HG03342 (cell line): Measurements from ENCODE around the gene SPTAN1.
"Not testable (repeated sequence)": the region's sequence is repeated elsewhere in the genome, so short reads cannot be mapped to it uniquely, and the experiment has no call there.

Experiments
- ATAC-seq: cut with Tn5 transposase; IDR thresholded peaks from one replicate; pipeline ENCODE4 v1.9.1; 2021; ENCODE audit warnings: mild to moderate bottlenecking, moderate library complexity; ENCODE audit not compliant: unreplicated experiment

Gene SPTAN1

DNA sequence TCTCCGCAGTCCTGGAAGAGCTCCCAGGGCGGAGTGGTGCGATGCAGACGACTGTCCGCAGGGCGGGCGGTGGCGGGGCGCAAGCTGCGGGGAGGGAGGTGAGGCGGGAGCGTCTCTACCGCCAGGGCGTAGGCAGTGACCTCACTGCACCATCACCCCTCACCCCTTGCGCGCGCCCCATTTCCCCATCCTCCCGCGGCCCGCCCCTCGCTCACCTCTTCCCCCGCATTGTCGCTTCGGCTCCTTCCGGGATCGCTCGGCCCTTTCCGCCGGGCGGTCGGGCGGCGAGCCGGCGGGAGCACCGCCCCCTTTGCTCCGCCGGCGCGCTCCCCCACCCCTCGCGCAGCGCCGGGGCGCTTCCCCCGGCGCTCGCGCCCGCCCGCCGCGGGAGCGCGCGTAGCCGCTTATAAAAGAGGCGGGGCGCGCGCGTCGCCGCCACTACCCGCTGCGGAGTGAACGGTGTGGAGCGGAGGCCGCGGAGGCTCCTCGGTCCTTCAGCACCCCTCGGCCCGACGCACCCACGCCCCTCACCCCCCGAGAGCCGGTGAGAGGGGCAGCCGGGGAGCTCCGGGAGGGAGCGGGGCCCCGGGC, at the start of gene SPTAN1:
Gene SPTAN1 (plus strand): TSS at position 435 of the 591 bp plus-strand sequence. CDS start 14,154 bp downstream, outside the sequence.
- ATAC-seq, result peak; percentile 64

DNA sequence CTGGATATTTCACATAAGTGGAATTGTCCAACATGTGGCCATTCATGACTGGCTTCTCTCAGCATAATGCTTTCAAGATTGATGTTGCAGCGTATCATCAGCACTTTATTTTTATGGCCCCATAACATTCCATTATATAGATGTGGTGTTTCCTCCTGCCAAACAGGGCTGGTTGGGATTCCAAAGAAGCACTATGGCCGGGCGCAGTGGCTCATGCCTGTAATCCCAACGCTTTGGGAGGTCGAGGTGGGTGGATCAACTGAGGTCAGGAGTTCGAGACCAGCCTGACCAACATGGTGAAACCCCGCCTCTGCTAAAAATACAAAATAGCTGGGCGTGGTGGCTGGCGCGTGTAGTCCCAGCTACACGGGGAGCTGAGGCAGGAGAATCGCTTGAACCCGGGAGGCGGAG, 49.0 kb upstream of the SPTAN1 start:
- ATAC-seq, result not testable (repeated sequence)

DNA sequence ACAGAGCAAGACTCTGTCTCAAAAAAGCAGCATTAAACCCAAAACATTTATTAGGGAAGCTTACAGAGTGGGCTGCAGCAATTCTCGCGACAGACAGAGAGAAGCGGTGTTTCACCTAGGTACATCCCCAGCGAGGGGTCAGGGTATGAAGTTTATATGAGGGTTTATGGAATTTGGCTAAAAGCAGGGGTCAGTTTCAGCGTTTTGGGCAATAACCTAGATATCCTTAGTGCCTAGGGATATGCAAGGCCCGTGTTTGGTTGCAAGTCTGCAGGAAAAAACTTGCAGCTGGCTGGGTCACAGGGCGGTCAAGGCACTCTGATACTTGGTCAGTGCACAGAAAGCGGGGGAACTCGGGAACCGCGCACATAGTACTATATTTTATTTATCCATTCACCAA, 48.5 kb upstream of the SPTAN1 start:
- ATAC-seq, result no peak

DNA sequence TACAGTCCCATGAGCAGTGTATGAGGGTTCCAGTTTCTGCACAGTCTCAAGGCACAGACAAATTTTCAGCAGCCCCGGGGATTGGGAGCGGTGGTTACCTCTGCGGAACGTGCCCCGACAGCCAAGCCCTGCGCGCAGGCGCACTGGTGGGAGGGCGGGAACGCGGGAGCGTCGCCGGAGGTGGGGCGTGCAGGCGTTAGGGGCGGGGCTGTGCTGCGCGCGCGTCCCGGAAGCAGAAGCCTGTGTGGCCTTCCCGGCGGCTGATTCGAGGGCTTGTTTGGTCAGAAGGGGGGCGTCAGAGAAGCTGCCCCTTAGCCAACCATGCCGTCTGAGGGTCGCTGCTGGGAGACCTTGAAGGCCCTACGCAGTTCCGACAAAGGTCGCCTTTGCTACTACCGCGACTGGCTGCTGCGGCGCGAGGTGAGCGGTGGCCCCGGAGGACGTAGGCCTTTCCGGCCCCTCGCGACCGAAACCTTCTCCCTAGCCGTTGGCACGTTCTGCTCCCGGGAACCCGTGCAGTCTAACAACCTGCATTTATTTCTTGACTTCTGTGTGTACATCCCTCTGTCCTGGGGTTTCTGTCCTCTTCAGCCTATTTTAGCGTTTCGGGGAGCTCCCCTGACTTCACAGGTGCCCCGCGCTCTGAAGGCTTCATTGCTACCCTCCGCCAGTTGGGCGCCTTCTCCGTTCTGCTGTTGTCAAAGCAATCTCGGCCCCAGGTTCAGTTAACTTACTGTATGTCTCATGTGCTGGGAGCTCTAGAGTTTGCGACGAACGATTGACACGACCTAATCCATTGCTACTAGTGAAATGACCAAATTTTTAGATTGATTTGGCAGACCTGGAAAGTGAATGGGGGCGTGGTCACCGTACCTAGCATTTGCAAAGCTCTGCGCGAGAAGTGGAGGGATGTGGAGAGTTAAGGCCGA, 47.6 kb upstream of the SPTAN1 start, which contains the start of gene GLE1:
Gene GLE1 (plus strand): TSS at position 235 of the 929 bp plus-strand sequence. CDS start 87 bp downstream, at position 322.
- peak; percentile 86 for ATAC-seq

DNA sequence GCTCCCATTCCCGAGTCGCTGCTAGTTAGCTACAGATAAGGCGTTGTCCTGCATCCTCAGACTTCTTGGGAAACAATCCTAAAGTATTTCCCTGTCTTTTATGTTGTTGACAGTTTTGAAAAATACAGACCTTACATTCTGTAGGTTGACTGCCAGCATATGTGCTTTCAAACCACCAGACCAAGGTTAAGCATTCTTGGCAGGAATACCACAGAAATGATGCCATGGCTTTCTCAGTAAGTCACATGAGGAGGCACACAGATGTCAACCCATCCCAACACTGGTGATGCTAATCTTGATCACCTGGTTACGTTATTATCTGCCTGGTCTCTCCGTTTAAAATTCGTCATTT, 47.0 kb upstream of the SPTAN1 start:
- ATAC-seq, result no peak

DNA sequence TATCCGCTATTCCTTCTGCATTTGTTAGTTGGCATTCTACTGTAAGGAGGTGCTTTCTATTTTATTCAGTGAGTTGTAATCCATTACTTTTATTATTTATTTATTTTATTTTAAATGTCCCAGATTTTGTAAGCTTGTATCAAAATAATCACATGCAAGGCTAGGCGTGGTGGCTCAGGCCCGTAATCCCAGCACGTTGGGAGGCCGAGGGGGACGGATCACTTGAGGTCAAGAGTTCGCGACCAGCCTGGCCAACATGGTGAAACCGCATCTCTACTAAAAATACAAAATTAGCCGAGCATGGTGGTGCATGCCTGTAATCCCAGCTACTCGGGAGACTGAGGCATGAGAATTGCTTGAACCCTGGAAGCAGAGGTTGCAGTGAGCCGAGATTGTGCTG, 46.5 kb upstream of the SPTAN1 start:
- ATAC-seq, result not testable (repeated sequence)

DNA sequence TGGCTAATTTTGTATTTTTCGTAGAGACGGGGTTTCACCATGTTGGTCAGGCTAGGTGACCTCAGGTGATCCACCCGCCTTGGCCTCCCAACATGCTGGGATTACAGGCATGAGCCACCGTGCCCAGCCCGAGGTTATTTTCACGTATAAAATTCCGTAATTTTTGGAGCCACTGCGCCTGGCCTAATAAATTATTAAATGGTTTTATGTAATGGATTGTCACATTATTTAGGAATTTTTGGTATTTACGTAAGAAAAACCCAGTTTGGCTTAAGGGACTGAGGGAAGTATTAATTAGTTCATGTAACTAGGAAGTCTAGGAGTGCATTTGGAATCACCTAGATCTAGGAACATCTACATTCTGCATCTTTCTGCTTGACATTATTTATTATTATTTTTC, 39.6 kb upstream of the SPTAN1 start:
- ATAC-seq, result no peak

DNA sequence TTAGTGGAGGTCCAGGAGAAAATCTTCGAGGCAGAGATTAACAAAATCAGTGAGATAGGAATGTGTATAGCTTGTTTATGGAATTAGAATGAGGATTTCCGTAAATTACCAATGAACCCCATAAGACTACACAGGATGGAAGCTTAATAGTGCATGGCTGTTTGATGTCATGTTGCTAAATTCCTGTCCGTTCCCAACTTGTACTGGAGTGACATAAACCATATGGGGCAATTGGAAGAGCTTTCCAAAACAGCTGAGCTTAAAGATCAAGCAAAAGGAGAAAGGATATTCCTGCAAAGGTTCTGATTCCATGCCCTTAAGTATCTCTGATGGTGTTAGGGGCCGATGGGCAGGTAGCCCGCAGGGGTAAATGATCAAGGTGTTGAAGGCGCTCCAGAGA, 30.4 kb upstream of the SPTAN1 start:
- ATAC-seq, result no peak

DNA sequence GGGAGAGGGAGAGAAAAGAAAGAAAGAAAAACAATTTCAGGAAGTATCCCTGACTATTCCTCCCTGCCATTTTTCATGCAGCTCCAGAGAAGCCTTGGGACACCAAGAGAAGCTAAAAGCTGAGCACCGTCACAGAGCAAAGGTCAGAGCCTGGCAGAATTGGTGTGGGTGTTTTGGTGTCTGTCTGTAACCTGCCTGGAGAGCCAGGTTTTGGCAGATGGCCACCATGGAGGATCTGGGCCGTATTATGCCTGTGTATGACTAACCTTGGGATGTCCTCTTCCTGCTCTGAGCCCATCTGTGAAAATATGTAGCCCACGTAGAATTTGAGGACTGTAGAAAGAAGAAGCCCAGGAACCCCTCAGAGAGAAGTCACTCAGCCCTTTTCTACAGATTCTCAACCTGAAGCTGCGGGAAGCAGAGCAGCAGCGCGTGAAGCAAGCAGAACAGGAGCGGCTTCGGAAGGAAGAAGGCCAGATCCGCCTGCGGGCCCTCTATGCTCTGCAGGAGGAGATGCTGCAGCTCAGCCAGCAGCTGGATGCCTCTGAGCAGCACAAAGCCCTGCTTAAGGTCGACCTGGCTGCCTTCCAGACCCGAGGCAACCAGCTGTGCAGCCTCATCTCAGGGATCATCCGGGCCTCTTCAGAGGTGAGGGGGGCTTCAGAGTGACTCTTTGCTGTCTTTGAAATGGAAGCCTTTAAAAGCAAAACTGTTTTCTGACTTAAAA, 29.0 kb upstream of the SPTAN1 start:
- no peak for ATAC-seq

DNA sequence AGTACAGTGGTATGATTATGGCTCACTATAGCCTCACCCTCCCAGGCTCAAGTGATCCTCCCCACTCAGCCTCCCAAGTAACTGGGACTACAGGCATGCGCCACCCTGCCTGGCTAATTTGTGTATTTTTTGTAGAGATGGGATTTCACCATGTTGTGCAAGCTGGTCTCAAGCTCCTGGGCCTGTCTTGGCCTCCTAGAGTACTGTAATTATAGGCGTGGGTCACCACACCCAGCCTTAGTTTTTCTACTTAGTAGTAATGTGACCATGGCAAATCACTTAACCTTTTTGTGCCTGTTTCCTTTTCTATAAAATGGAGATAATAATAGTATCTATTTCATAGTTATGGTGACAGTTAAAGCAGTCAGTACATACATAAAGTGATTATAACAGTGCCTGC, 25.7 kb upstream of the SPTAN1 start:
- no peak for ATAC-seq

DNA sequence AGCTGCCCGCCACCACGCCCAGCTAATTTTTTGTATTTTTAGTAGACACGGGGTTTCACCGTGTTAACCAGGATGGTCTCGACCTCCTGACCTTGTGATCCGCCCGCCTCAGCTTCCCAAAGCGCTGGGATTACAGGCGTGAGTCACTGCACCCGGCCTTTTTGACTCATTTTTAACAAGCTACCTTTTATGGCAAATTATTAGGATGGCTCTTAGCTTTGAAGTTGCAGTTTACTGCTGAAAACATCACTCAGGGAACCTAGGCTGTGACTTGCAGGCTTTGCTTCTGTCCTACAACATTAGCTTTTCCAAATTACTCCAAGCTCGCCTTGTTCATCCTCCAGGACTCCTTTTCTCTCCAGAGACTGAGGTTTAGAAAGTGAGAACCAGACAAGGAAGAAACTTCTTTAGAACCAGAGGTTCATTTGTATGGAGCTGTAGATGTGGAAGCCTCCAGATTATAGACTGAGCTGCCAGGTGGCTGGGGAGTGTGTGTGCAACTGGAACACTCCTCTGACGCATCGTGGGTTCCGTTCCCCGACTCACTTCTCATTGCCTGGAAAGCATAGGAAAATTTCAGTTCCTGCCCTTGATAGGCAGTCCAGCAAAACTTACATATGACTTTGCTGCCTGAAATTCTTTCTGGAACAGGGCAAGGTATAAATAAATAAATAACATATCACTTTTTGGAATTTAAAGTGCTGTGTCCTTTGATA, 23.8 kb upstream of the SPTAN1 start:
- ATAC-seq, result no peak

DNA sequence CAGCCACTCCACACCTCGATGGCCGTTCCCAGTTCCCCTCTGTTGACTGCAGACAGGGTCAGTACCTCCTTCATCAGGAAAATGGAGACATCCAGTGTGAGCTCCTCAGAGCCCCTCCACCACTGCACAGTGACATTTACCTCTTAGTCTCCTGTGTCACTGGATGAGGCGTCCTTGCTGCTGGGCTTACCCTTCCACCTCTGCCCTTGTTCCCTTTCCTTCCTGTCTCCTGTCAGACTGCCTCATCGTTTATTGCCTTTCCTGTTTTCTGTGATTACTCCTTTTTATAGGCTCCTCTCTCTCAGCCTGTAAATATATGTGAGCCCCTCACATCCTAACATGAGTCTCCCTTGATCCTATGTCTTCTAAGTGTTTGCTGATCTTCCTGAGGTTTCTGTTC, 23.2 kb upstream of the SPTAN1 start:
- no peak for ATAC-seq

DNA sequence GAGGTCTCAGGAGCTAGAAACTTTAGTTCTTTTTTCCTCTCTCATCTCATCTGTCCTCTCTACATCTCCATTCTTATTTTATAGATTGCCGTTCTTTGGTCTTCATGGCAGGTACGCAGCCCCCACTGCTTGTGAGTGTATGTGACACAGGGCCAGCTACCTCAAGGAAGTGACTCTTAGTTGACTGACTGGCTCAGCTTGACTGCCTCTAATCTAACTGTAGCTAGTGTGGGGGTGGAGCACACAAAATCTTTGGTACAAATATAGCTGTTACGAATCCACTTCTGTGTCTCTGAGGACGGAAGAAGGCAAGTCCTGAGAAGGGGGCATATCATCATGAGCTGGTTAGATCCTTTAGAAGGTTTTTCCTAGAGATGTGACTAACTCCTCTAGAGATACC, 19.8 kb upstream of the SPTAN1 start:
- no peak for ATAC-seq

DNA sequence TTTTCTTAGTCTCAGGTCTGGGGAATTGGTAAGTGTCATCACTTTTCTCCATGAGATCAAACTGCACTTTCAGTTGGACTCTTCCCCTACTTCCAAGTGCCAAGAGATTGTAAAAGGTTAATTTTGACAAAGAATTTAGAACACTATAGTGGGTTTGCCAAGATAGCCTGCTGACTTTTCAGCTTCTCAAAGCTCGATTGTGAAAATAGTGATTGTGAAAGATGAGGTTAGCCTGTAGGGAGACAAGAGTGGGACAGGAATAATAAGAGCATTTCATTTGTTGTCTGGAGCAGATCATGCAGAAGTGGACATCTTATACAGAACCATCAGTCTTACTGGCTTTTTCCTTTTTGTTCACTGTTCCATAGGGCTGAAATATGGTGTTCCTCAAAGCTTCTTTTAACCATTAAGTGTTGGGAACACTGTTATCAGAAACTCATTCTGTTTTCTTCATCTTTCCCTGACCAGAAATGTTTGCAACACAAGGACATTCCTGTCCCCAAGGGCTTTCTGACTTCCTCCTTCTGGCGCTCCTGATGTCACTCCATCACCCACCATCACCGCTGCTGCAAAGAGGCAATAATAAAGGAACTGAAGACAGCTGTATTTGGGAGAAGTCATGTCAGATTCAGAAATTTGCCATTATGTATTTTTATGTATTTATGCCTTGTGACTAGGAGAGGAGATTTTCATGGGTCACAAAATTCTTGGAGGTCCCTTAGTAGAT, 11.6 kb upstream of the SPTAN1 start:
- no peak for ATAC-seq

DNA sequence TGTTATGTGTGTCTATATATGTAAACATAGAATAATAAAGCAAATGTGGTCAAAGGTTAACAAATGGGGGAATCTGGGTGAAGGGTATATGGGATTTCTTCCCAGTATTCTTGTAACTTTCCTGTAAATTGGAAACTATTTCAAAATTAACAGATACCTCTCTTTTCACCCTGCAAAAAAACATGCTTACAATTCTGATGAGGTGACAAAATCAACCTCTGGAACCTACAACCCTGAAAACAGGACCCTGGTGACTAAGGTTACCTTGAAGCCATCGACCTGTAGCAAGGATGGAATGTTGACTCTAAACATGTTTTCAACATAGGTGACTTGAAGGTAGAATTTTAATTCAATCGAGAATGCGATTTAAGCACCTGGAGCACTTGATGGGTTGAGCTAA, 5.9 kb upstream of the SPTAN1 start:
- no peak for ATAC-seq

DNA sequence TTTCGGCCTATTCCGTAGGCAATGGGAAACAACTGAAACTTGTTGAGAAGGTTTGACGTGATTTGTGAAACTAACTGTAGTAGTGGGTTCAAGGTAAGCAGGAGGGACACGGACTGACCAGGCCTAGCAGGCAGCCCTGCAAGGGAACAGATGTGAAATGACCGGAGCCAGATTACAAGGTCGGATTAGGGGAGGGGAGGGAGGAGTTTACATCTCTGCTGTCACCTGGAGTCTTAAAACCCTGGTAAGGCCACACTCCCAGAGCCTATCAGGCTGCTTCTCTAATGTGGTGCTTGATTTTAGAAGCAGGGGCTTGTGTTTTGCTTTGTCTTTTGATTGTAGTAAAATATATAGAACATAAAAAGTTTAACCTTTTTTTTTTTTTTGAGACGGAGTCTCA, 3.5 kb upstream of the SPTAN1 start:
- ATAC-seq, result no peak

DNA sequence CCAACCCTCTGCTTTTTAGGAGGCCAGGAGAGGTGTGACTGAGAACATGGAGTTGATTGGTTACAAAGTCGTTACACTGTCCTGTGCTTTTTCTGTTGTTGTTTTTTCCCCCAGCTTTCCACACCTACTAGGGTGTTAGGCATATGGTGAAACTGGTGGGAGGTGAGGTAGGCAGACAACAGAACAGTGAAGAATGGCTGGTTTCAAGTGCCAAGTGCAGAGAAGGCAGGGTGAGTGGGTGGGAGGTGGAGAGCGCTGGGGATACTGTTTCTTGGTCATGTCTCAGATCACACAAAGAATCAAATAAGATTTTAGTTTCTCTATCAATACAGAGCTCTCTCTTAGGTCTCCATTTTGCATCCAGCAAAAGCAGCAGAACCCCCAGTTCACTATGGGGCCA, 2.2 kb upstream of the SPTAN1 start:
- no peak for ATAC-seq

DNA sequence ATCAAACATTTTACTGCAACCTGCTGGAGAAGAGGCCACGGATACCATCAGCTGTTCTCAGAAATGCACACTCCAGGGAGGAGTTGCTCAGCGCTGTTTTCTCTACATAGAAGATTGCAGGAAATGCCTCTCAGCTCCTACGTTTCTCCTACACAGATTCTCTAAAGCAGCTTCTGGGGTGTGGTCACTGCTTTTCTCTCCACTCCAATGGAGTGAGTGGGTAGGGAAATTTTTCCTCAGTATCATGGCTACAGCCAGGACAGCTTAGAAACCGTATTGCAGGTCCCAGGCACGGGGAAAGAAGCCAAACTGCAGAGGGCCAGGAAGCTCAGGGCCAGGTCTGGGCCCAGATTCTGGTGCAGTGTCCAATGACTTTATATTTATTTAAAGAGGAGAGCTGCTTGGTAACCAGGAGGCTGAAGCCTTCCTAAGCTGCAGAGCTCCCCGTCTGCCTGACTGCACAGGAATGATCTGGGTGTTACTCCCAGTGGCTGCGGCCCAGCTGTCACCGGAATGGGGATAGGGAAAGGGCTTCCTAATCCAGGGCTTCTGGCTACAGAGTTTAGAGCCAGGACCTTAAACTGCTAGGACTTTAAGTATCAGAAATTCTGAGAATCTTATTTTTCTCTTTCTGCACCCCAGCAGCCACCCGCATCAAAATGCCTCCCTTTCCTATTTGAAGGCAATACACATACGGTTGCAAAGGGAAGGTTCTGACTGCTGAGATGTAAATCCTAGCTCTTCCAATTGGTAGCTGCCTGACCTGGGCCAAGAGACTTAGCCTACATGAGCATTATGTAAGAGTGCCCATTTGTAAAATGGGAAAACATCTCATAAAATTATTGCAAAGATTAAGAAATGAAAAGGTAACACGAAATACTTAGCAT, 1.4 kb upstream of the SPTAN1 start:
- ATAC-seq, result no peak

DNA sequence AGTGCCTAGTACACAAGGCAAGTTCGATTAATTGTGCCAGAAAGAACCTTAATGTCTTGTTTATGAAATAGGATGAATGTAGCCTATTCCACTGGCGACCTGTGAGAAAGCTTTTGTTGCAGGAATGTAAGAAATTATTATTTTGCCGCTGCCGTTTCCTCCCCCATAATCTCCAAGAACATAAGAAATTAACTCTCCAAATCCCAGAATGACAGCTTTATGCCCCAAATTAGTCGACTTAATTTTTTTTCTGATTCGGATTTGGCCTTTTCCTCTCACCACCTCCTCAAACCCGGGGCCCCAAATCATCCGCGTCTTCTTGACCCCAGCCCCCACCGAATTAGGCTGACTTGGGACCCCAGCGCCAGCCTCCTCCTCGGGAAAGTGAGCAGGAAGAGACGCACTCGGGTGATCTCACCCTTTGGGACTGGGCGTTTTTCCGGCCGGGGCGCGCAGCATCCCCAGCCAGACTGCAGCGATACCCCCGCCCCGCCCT, 682 bp upstream of the SPTAN1 start:
- ATAC-seq, result no peak
